ENCODE data around the gene MATCAP1.

The MATCAP1 gene

DNA sequence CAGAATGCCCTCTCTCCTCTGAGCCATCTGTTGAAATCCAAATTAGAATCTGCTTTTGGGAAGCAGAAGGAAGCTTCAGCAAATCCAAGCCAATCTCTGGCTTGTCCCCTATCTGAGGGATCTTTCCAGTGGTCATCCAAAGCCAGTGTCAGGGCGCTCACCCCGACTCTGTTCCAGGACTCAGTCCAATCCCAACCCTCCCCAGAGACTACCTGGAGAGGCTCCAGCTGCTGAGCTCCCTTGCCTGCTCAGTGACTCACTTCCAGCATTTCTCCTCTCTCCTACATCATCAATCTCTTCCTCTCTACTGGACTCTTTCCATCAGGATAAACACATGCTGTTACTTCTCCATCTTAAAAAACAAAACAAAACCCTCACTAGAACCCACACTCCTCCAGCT is 2.4 kb downstream of the MATCAP1 start:
- peaks cover 17% of the 10 kb centered on the region for H3K79me2 ChIP-seq (ENCODE audit: low read length)
- no peaks in the 10 kb centered on the region for H3K36me3 ChIP-seq (replicated peaks; ENCODE audit: insufficient read depth, low read length)
- H2AFZ ChIP-seq (ENCODE audit: low read length): no peak overlapping the region
- H3F3A ChIP-seq (ENCODE audit: insufficient read depth, low read length): peaks cover 19% of the 10 kb centered on the region; the same call in 1 of the 2 replicates
- DNase-seq: no peak
- H3K9me3 ChIP-seq (replicated peaks; ENCODE audit: insufficient read depth, low read length): no peaks in the 10 kb centered on the region
- H4K20me1 ChIP-seq (ENCODE audit: insufficient read depth, low read length): no peaks in the 10 kb centered on the region
- H3K4me2 ChIP-seq (ENCODE audit: low read depth, low read length): no peak overlapping the region
- no peak overlapping the region for H3K9ac ChIP-seq (ENCODE audit: low read length)
- TF ChIP-seq EZH2phosphoT487 (IDR thresholded peaks at IDR 0.05; ENCODE audit: low read length): no peak
- TF ChIP-seq, protein P1, sequence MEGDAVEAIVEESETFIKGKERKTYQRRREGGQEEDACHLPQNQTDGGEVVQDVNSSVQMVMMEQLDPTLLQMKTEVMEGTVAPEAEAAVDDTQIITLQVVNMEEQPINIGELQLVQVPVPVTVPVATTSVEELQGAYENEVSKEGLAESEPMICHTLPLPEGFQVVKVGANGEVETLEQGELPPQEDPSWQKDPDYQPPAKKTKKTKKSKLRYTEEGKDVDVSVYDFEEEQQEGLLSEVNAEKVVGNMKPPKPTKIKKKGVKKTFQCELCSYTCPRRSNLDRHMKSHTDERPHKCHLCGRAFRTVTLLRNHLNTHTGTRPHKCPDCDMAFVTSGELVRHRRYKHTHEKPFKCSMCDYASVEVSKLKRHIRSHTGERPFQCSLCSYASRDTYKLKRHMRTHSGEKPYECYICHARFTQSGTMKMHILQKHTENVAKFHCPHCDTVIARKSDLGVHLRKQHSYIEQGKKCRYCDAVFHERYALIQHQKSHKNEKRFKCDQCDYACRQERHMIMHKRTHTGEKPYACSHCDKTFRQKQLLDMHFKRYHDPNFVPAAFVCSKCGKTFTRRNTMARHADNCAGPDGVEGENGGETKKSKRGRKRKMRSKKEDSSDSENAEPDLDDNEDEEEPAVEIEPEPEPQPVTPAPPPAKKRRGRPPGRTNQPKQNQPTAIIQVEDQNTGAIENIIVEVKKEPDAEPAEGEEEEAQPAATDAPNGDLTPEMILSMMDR (IDR thresholded peaks at IDR 0.05; ENCODE audit: low read length): no peak
- TF ChIP-seq EZH2 (optimal IDR thresholded peaks at IDR 0.05; ENCODE audit: low read depth, low read length): no peak
- H3K9me2 ChIP-seq (replicated peaks; ENCODE audit: insufficient read depth, low read length): no peaks in the 10 kb centered on the region
- H3K27ac ChIP-seq (ENCODE audit: low read length): no peak overlapping the region
- H3K4me3 ChIP-seq (ENCODE audit: low read length): no peak overlapping the region
- peaks cover 6% of the 10 kb centered on the region for H3K27me3 ChIP-seq (replicated peaks; ENCODE audit: insufficient read depth, low read length)
- H3K4me1 ChIP-seq (ENCODE audit: low read length): peaks cover 28% of the 10 kb centered on the region

DNA sequence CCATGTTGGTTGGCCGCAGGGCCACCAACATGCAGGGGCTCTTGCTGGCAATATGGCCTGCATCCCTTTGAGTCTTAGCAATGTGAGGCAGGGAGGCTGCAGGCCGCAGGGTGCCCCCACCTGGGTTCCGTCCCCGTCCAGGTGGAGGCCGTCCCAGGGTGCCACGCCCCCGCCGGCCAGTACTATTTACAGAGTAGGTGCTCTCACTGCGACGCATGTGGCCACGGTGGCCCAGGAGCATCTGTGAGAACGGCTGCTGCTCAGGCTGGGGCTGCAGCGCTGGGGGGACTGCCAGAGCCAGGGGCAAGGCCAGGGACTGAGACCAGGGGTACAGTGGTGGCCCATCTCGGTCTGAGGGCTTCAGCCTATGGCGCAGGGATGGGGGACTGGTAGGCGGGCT is 3.6 kb downstream of the MATCAP1 start:
- DNase-seq: no peak
- Histone ChIP-seq H3K36me3 (replicated peaks; ENCODE audit: insufficient read depth, low read length) (no peaks in the 10 kb centered on the region), H3F3A (ENCODE audit: insufficient read depth, low read length) (peaks cover 26% of the 10 kb centered on the region), H4K20me1 (ENCODE audit: insufficient read depth, low read length) (no peaks in the 10 kb centered on the region), H3K79me2 (ENCODE audit: low read length) (peaks cover 17% of the 10 kb centered on the region), H3K4me1 (ENCODE audit: low read length) (peaks cover 27% of the 10 kb centered on the region), H3K27me3 (replicated peaks; ENCODE audit: insufficient read depth, low read length) (no peaks in the 10 kb centered on the region), H3K9ac (ENCODE audit: low read length) (no peak overlapping the region), H2AFZ (ENCODE audit: low read length) (no peak overlapping the region), H3K4me2 (ENCODE audit: low read depth, low read length) (no peak overlapping the region), H3K9me2 (replicated peaks; ENCODE audit: insufficient read depth, low read length) (no peaks in the 10 kb centered on the region), H3K9me3 (replicated peaks; ENCODE audit: insufficient read depth, low read length) (no peaks in the 10 kb centered on the region), H3K27ac (ENCODE audit: low read length) (no peak overlapping the region), H3K4me3 (ENCODE audit: low read length) (no peak overlapping the region)
- TF ChIP-seq, protein P1 (IDR thresholded peaks at IDR 0.05; ENCODE audit: low read length): no peak
- TF ChIP-seq EZH2 (optimal IDR thresholded peaks at IDR 0.05; ENCODE audit: low read depth, low read length) (no peak), EZH2phosphoT487 (IDR thresholded peaks at IDR 0.05; ENCODE audit: low read length) (no peak)

DNA sequence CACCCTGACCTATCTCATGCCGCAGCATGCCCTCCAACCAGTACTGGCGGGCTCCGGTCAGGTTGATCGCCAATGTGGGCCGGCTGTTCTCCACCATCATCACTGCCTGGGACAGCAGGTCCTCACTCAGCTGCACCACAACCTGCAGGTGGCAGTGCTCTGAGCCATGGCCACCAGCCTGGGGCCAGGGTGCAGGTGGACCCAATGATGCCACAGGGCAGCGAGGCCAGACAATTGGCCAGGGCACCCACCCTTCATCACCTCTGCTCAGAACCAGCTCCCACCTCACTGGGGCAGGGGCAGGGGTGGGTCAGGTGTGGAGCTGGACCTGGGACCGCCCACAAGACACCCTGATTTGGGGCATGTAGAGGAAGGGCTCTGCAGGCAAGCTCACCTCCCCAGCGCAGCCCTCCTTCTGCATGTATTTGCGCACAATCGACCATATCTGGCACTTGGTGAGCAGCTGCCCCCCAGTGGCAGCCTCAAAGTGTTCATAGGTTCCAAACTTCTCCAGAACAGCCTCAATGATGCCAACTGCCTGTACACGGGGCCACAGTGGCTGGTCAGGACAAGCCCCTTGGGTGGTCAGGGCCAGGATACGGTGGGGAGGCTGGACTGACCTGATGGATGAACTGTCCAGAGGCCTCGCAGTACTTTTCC is 4.2 kb downstream of the MATCAP1 start:
- Histone ChIP-seq H3K9ac (ENCODE audit: low read length) (no peak overlapping the region), H4K20me1 (ENCODE audit: insufficient read depth, low read length) (no peaks in the 10 kb centered on the region), H3F3A (ENCODE audit: insufficient read depth, low read length) (peaks cover 28% of the 10 kb centered on the region), H2AFZ (ENCODE audit: low read length) (no peak overlapping the region), H3K4me3 (ENCODE audit: low read length) (no peak overlapping the region), H3K4me2 (ENCODE audit: low read depth, low read length) (no peak overlapping the region), H3K79me2 (ENCODE audit: low read length) (peaks cover 17% of the 10 kb centered on the region), H3K27me3 (replicated peaks; ENCODE audit: insufficient read depth, low read length) (no peaks in the 10 kb centered on the region), H3K4me1 (ENCODE audit: low read length) (peaks cover 21% of the 10 kb centered on the region), H3K9me2 (replicated peaks; ENCODE audit: insufficient read depth, low read length) (no peaks in the 10 kb centered on the region), H3K27ac (ENCODE audit: low read length) (no peak overlapping the region), H3K9me3 (replicated peaks; ENCODE audit: insufficient read depth, low read length) (no peaks in the 10 kb centered on the region), H3K36me3 (replicated peaks; ENCODE audit: insufficient read depth, low read length) (no peaks in the 10 kb centered on the region)
- DNase-seq: peak; percentile 7
- no peak for TF ChIP-seq EZH2phosphoT487 (IDR thresholded peaks at IDR 0.05; ENCODE audit: low read length)
- TF ChIP-seq, protein P1 (IDR thresholded peaks at IDR 0.05; ENCODE audit: low read length): peak; percentile 10
- TF ChIP-seq EZH2 (optimal IDR thresholded peaks at IDR 0.05; ENCODE audit: low read depth, low read length): no peak

All from MM.1S (cell line).